ENCODE data around the gene ARHGAP5.

The ARHGAP5 gene

GRCh38 chr14:32193532-32193931 is 116.4 kb downstream of the ARHGAP5 start:
- Mint-ChIP-seq H3K4me1 (ENCODE audit: low read depth) (peaks cover 7% of the 10 kb centered on the region), H3K27ac (no peak overlapping the region), H3K36me3 (ENCODE audit: low read depth) (no peaks in the 10 kb centered on the region), H3K9me3 (no peaks in the 10 kb centered on the region), H3K27me3 (ENCODE audit: low read depth) (peaks cover 4% of the 10 kb centered on the region), H3K4me3 (no peak overlapping the region)
- no peak for DNase-seq (ENCODE audit: low spot score)

GRCh38 chr14:32195636-32196035 is 118.5 kb downstream of the ARHGAP5 start:
- H3K4me3 Mint-ChIP-seq = no peak overlapping the region
- DNase-seq (ENCODE audit: low spot score) = no peak
- H3K9me3 Mint-ChIP-seq = no peaks in the 10 kb centered on the region

GRCh38 chr14:32197919-32198318 is 120.8 kb downstream of the ARHGAP5 start:
- peaks cover 4% of the 10 kb centered on the region for H3K27me3 Mint-ChIP-seq (ENCODE audit: low read depth)
- peaks cover 26% of the 10 kb centered on the region for H3K4me1 Mint-ChIP-seq (ENCODE audit: low read depth)
- no peak overlapping the region for H3K4me3 Mint-ChIP-seq
- H3K36me3 Mint-ChIP-seq (ENCODE audit: low read depth) = no peaks in the 10 kb centered on the region
- no peak overlapping the region for H3K27ac Mint-ChIP-seq
- no peak for DNase-seq (ENCODE audit: low spot score)
- H3K9me3 Mint-ChIP-seq = no peaks in the 10 kb centered on the region

More at GRCh38 chr14:32195636-32196035, 118.5 kb downstream of the ARHGAP5 start:
- peaks cover 4% of the 10 kb centered on the region for H3K27me3 Mint-ChIP-seq (ENCODE audit: low read depth)
- no peaks in the 10 kb centered on the region for H3K36me3 Mint-ChIP-seq (ENCODE audit: low read depth)
- H3K27ac Mint-ChIP-seq = no peak overlapping the region
- H3K4me1 Mint-ChIP-seq (ENCODE audit: low read depth) = peaks cover 8% of the 10 kb centered on the region

GRCh38 chr14:32200368-32201192 is 123.5 kb downstream of the ARHGAP5 start:
- no peak for DNase-seq (ENCODE audit: low spot score)
- Mint-ChIP-seq H3K36me3 (ENCODE audit: low read depth) (no peaks in the 10 kb centered on the region), H3K27me3 (ENCODE audit: low read depth) (peaks cover 10% of the 10 kb centered on the region), H3K4me1 (ENCODE audit: low read depth) (peaks cover 37% of the 10 kb centered on the region), H3K9me3 (no peaks in the 10 kb centered on the region), H3K27ac (no peak overlapping the region), H3K4me3 (peak overlapping the region; percentile 85)

GRCh38 chr14:32201193-32201815 is 124.2 kb downstream of the ARHGAP5 start:
- Mint-ChIP-seq H3K27ac (peak overlapping the region; percentile 97), H3K36me3 (ENCODE audit: low read depth) (no peaks in the 10 kb centered on the region), H3K4me3 (peak overlapping the region; percentile 85), H3K4me1 (ENCODE audit: low read depth) (peaks cover 41% of the 10 kb centered on the region), H3K27me3 (ENCODE audit: low read depth) (peaks cover 15% of the 10 kb centered on the region), H3K9me3 (no peaks in the 10 kb centered on the region)
- DNase-seq (ENCODE audit: low spot score) = peak; percentile 84

GRCh38 chr14:32201816-32202490 is 124.8 kb downstream of the ARHGAP5 start, which contains the start of gene RNU6-7:
Gene RNU6-7 (plus strand): TSS chr14:32202045.
- Mint-ChIP-seq H3K27ac (peak within 1 kb of the TSS; percentile 97), H3K4me3 (peak within 1 kb of the TSS; percentile 85), H3K4me1 (ENCODE audit: low read depth) (peaks cover 41% of the 10 kb centered on the region), H3K36me3 (ENCODE audit: low read depth) (no peaks in the 10 kb centered on the region), H3K27me3 (ENCODE audit: low read depth) (peaks cover 19% of the 10 kb centered on the region), H3K9me3 (no peaks in the 10 kb centered on the region)
- peak; percentile 16 for DNase-seq (ENCODE audit: low spot score)

GRCh38 chr14:32202491-32202997 is 125.4 kb downstream of the ARHGAP5 start:
- DNase-seq (ENCODE audit: low spot score) = no peak
- H3K27me3 Mint-ChIP-seq (ENCODE audit: low read depth) = peaks cover 19% of the 10 kb centered on the region
- peaks cover 39% of the 10 kb centered on the region for H3K4me1 Mint-ChIP-seq (ENCODE audit: low read depth)
- H3K9me3 Mint-ChIP-seq = no peaks in the 10 kb centered on the region
- no peaks in the 10 kb centered on the region for H3K36me3 Mint-ChIP-seq (ENCODE audit: low read depth)
- peak overlapping the region; percentile 85 for H3K4me3 Mint-ChIP-seq
- H3K27ac Mint-ChIP-seq = peak overlapping the region; percentile 97

- Mint-ChIP-seq H3K36me3 (ENCODE audit: low read depth) (no peaks in the 10 kb centered on the region), H3K4me1 (ENCODE audit: low read depth) (peaks cover 37% of the 10 kb centered on the region), H3K9me3 (no peaks in the 10 kb centered on the region), H3K27me3 (ENCODE audit: low read depth) (peaks cover 23% of the 10 kb centered on the region), H3K27ac (peak within 1 kb of the TSS; percentile 97), H3K4me3 (peak within 1 kb of the TSS; percentile 85)
- peak; percentile 85 for DNase-seq (ENCODE audit: low spot score)
Measured at GRCh38 chr14:32202998-32203882, 126.1 kb downstream of the ARHGAP5 start, which contains the start of gene RNU6-8. Gene RNU6-8 (minus strand): TSS chr14:32203269.

GRCh38 chr14:32203928-32204357 is 126.8 kb downstream of the ARHGAP5 start:
- Mint-ChIP-seq H3K4me3 (peak overlapping the region; percentile 85), H3K4me1 (ENCODE audit: low read depth) (peaks cover 37% of the 10 kb centered on the region), H3K27me3 (ENCODE audit: low read depth) (peaks cover 26% of the 10 kb centered on the region), H3K9me3 (no peaks in the 10 kb centered on the region), H3K27ac (peak overlapping the region; percentile 79), H3K36me3 (ENCODE audit: low read depth) (no peaks in the 10 kb centered on the region)
- DNase-seq (ENCODE audit: low spot score) = peak; percentile 6

GRCh38 chr14:32205554-32205953 is 128.4 kb downstream of the ARHGAP5 start:
- no peak overlapping the region for H3K4me3 Mint-ChIP-seq
- H3K27ac Mint-ChIP-seq = no peak overlapping the region
- no peak for DNase-seq (ENCODE audit: low spot score)
- H3K36me3 Mint-ChIP-seq (ENCODE audit: low read depth) = no peaks in the 10 kb centered on the region
- no peaks in the 10 kb centered on the region for H3K9me3 Mint-ChIP-seq
- H3K27me3 Mint-ChIP-seq (ENCODE audit: low read depth) = peaks cover 29% of the 10 kb centered on the region
- peaks cover 34% of the 10 kb centered on the region for H3K4me1 Mint-ChIP-seq (ENCODE audit: low read depth)

GRCh38 chr14:32205984-32206383 is 128.9 kb downstream of the ARHGAP5 start:
- Mint-ChIP-seq H3K9me3 (no peaks in the 10 kb centered on the region), H3K36me3 (ENCODE audit: low read depth) (no peaks in the 10 kb centered on the region), H3K4me1 (ENCODE audit: low read depth) (peaks cover 29% of the 10 kb centered on the region), H3K4me3 (no peak overlapping the region), H3K27ac (no peak overlapping the region), H3K27me3 (ENCODE audit: low read depth) (peaks cover 29% of the 10 kb centered on the region)
- DNase-seq (ENCODE audit: low spot score) = no peak

- H3K4me3 Mint-ChIP-seq = no peak overlapping the region
- DNase-seq (ENCODE audit: low spot score) = no peak
- no peaks in the 10 kb centered on the region for H3K9me3 Mint-ChIP-seq
- peaks cover 29% of the 10 kb centered on the region for H3K27me3 Mint-ChIP-seq (ENCODE audit: low read depth)
- no peak overlapping the region for H3K27ac Mint-ChIP-seq
- no peaks in the 10 kb centered on the region for H3K36me3 Mint-ChIP-seq (ENCODE audit: low read depth)
- H3K4me1 Mint-ChIP-seq (ENCODE audit: low read depth) = peaks cover 28% of the 10 kb centered on the region
Measured at GRCh38 chr14:32206552-32206951, 129.4 kb downstream of the ARHGAP5 start.

GRCh38 chr14:32208490-32208889 is 131.4 kb downstream of the ARHGAP5 start:
- peaks cover 14% of the 10 kb centered on the region for H3K4me1 Mint-ChIP-seq (ENCODE audit: low read depth)
- no peak for DNase-seq (ENCODE audit: low spot score)
- no peaks in the 10 kb centered on the region for H3K36me3 Mint-ChIP-seq (ENCODE audit: low read depth)
- no peak overlapping the region for H3K4me3 Mint-ChIP-seq
- peaks cover 29% of the 10 kb centered on the region for H3K27me3 Mint-ChIP-seq (ENCODE audit: low read depth)
- no peaks in the 10 kb centered on the region for H3K9me3 Mint-ChIP-seq
- no peak overlapping the region for H3K27ac Mint-ChIP-seq
